SU-DHL-6 (cell line): Measurements from ENCODE around the gene ZFYVE27.

Experiments
- H2AFZ ChIP-seq: fragments of 200-600 bp; sonication (generic); 2 replicates; pipeline ENCODE4 v1.6.1; 2014; ENCODE audit warnings: low read depth, mild to moderate bottlenecking, moderate library complexity, mixed read lengths, antibody characterized with exemption, low read length; ENCODE audit not compliant: severe bottlenecking
- H3F3A ChIP-seq: fragments of 200-600 bp; shearing (Covaris generic); 2 replicates; pipeline ENCODE4 v1.6.0; 2016; ENCODE audit warnings: antibody characterized with exemption, mild to moderate bottlenecking; ENCODE audit not compliant: insufficient read depth
- H3K27ac ChIP-seq: fragments of 200-600 bp; sonication (generic); 2 replicates; pipeline ENCODE4 v1.5.1; 2016; ENCODE audit warnings: low read depth, mild to moderate bottlenecking, low read length, moderate library complexity, mixed read lengths
- H3K27me3 ChIP-seq: fragments of 200-600 bp; sonication (generic), shearing (Covaris generic); 2 replicates; pipeline ENCODE4 v1.6.0; 2014; ENCODE audit warnings: mild to moderate bottlenecking, low read length
- H3K36me3 ChIP-seq: fragments of 200-600 bp; sonication (generic); 2 replicates; pipeline ENCODE4 v1.6.1; 2014; ENCODE audit warnings: mild to moderate bottlenecking, low read length, mixed read lengths
- H3K4me2 ChIP-seq: fragments of 300-600, 200-600 bp; shearing (Covaris generic), sonication (generic); 2 replicates; pipeline ENCODE4 v1.6.0; 2014; ENCODE audit warnings: low read length, low read depth, mild to moderate bottlenecking; ENCODE audit not compliant: poor library complexity, severe bottlenecking
- H3K4me3 ChIP-seq: fragments of 200-600 bp; sonication (generic); 2 replicates; pipeline ENCODE4 v1.5.1; 2014; ENCODE audit warnings: antibody characterized with exemption, low read length, mild to moderate bottlenecking, mixed read lengths; ENCODE audit not compliant: insufficient read depth, poor library complexity, severe bottlenecking
- H3K79me2 ChIP-seq: fragments of 200-600 bp; sonication (generic); 2 replicates; pipeline ENCODE4 v1.6.1; 2014; ENCODE audit warnings: mild to moderate bottlenecking, low read length, moderate library complexity; ENCODE audit not compliant: insufficient read depth
- H3K9ac ChIP-seq: fragments of 200-600 bp; sonication (generic); 2 replicates; pipeline ENCODE4 v1.7.0; 2014; ENCODE audit warnings: mild to moderate bottlenecking, low read length
- H3K9me2 ChIP-seq: fragments of 200-600 bp; sonication (generic); replicated peaks from 2 replicates; pipeline ENCODE4 v1.6.1; 2014; ENCODE audit warnings: low read length; ENCODE audit not compliant: insufficient read depth
- H3K9me3 ChIP-seq: fragments of 200-600 bp; sonication (generic); 2 replicates; pipeline ENCODE4 v1.6.1; 2014; ENCODE audit warnings: low read length, mixed read lengths; ENCODE audit not compliant: insufficient read depth
- H4K20me1 ChIP-seq: fragments of 200-600 bp; sonication (generic); 2 replicates; pipeline ENCODE4 v1.6.1; 2014; ENCODE audit warnings: low read depth, mild to moderate bottlenecking, antibody characterized with exemption, low read length, moderate library complexity, mixed read lengths
- CTCF ChIP-seq: fragments of 200-600 bp; sonication (generic); IDR thresholded peaks from one replicate; pipeline ENCODE4 v1.5.1; 2017; ENCODE audit warnings: antibody characterized with exemption, mild to moderate bottlenecking, low read length, moderate library complexity; ENCODE audit not compliant: insufficient read depth, poor library complexity, severe bottlenecking
- EZH2phosphoT487 ChIP-seq: fragments of 200-600 bp; sonication (generic), shearing (Covaris generic); conservative IDR thresholded peaks from 2 replicates; pipeline ENCODE4 v1.6.1; 2018; ENCODE audit warnings: mild to moderate bottlenecking, antibody characterized with exemption, low read length, moderate library complexity, mixed read lengths

ZFYVE27 gene

DNA sequence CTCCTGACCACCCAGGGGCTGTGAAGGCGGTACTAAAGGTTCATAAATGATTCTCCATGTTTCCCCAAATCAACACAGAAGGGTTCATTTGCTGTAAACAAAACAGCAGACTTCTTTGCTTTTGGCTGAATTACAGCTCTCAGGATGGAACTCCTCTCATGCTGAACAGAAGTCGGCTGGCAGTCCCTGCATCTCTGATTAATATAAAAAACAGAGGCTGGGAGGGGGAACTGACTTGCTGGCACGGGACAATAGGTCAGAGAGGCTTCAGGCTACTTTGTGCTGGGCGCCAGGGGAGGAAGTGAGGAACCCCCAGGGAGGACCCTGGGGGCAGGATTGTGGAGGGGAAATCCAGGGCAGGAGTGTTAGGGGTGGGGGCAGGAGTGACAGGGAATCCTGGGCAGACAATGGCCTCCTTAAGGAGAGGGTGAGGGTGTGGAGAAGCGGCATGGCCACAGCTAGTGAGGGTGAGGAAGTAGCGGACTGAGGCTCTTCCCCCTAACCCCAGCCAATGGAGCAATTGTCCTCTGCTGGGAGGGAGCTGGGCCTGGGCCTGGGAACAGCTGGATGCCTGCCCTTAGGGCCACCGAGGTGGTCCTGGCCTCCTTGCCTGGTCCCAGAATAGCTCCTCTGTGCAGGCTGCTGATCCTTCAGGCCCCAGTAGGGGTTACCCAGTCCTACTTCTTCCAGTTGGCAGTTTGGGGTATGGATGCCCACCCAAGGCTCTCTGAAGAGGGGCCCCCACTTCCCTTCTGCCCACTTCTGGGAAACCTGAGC, 44.1 kb downstream of the ZFYVE27 start:
- no peaks in the 10 kb centered on the region for H3K27me3 ChIP-seq
- H3K27ac ChIP-seq = no peak overlapping the region
- no peak overlapping the region for H3K4me2 ChIP-seq
- no peaks in the 10 kb centered on the region for H4K20me1 ChIP-seq
- no peak overlapping the region for H3K9ac ChIP-seq
- no peaks in the 10 kb centered on the region for H3K9me3 ChIP-seq
- no peak overlapping the region for H3K4me3 ChIP-seq
- no peaks in the 10 kb centered on the region for H3K36me3 ChIP-seq
- H3F3A ChIP-seq = no peaks in the 10 kb centered on the region
- H3K79me2 ChIP-seq = no peaks in the 10 kb centered on the region
- TF ChIP-seq CTCF = no peak
- TF ChIP-seq EZH2phosphoT487 = no peak
- H2AFZ ChIP-seq = no peak overlapping the region
- H3K9me2 ChIP-seq = no peaks in the 10 kb centered on the region

DNA sequence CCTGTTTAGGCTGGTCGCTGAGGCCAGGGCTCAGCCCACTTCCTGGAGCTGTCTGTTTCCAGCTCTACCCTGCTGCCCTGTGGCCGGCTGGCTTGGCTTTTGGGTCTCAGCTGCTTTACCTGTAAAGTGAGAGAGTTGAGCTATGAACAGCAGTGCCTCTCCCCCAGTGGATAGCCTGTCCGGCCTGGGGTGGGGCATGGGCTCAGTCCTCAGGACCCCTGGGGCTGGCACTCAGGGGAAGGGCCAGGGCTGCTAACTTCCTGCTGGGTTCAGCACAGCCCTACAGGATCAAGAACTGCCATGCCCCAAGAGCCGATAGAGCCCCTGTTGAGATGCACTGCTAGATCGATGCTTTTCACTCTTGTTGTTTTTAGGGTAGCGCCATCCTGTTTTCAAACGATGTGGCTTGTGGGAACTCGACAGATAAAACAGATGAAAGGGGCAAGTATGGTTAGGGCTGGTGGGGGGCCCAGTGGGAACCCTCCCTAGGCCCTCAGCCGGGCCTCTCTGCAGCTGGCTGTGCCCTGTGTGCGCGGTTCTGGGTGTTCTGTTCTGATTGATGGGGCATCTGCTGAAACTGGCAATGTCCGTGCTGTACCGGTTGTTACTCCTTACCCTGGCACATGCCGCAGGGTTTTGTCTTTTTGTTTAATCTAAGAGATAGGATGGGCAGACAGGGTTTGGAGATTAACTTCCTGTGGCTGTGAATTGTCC, 44.8 kb downstream of the ZFYVE27 start:
- no peaks in the 10 kb centered on the region for H4K20me1 ChIP-seq

DNA sequence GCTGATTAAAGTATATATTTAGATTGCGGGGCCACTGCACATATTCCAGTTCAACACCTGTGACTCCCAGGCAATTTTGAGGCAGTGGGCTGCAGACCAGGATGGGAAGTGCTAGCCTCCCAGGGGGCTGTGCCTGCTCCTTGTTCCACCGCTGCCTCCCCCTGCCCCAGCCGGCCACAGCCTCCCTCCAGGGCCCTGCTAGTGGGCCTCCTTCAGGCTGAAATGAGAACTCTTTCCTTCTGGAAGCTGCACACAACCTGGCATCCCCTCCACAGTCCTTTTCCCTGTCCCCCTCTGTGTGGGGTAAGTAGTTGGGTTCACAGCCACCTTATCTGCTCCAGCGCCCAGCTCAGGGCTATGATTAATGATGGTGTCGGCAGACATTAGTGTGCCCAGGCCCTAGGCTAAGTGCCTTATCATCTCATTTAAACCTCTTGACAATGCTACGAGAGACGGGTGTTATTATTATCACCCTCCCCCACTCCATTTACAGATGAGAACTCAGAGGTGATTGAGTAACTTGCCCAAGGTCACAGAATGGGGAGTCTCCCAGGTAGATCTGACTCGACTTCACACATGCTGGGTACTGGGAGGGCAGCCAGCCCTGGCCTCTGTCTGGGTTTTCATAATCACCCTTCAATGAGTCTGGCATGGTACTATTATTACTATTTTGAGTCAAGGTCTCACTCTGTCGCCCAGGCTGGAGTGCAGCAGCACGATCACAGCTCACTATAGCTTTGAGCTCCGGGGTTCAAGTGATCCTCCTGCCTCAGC, 45.7 kb downstream of the ZFYVE27 start:
- no peak overlapping the region for H3K9ac ChIP-seq
- H3F3A ChIP-seq = no peaks in the 10 kb centered on the region
- no peaks in the 10 kb centered on the region for H3K9me2 ChIP-seq
- no peaks in the 10 kb centered on the region for H3K9me3 ChIP-seq
- TF ChIP-seq EZH2phosphoT487 (no peak), CTCF (no peak)
- no peak overlapping the region for H3K27ac ChIP-seq
- no peaks in the 10 kb centered on the region for H3K36me3 ChIP-seq
- no peak overlapping the region for H2AFZ ChIP-seq
- no peaks in the 10 kb centered on the region for H3K27me3 ChIP-seq
- no peak overlapping the region for H3K4me3 ChIP-seq
- H3K79me2 ChIP-seq = no peaks in the 10 kb centered on the region
- no peak overlapping the region for H3K4me2 ChIP-seq
- H4K20me1 ChIP-seq = no peaks in the 10 kb centered on the region

More for the DNA sequence above, 44.8 kb downstream of the ZFYVE27 start:
- TF ChIP-seq CTCF (no peak), EZH2phosphoT487 (no peak)
- H2AFZ ChIP-seq = no peak overlapping the region
- H3K4me3 ChIP-seq = no peak overlapping the region
- no peaks in the 10 kb centered on the region for H3K9me2 ChIP-seq
- H3F3A ChIP-seq = no peaks in the 10 kb centered on the region
- H3K36me3 ChIP-seq = no peaks in the 10 kb centered on the region
- H3K9ac ChIP-seq = no peak overlapping the region
- no peaks in the 10 kb centered on the region for H3K9me3 ChIP-seq
- no peaks in the 10 kb centered on the region for H3K27me3 ChIP-seq
- H3K4me2 ChIP-seq = no peak overlapping the region
- no peaks in the 10 kb centered on the region for H3K79me2 ChIP-seq
- no peak overlapping the region for H3K27ac ChIP-seq
